WTC11 (cell line): ENCODE data around the gene P2RY6. TPM values are rescaled to one million over a fixed set of nuclear protein-coding genes. Genes with fewer than 3 reads are reported as not detected.

Experiments
- ATAC-seq: fragments of 200-7000 bp; cut with Tn5 transposase; 2 replicates; pipeline ENCODE4 v1.10.0; 2021; ENCODE audit warnings: mild to moderate bottlenecking, moderate library complexity
- CTCF ChIA-PET: fragments of 300-600 bp; sonication (Branson Sonifier 250); formaldehyde crosslinking; loops from one replicate; lab custom pipeline; 2021; ENCODE audit warnings: antibody characterized with exemption; lab: Charles Lee
- POLR2A ChIA-PET: fragments of 350-600 bp; sonication (Branson Sonifier 250); formaldehyde crosslinking; loops from one replicate; lab custom pipeline; 2021; ENCODE audit warnings: antibody characterized with exemption; lab: Charles Lee
- DNase-seq: peaks from one replicate; pipeline ENCODE4 v3.0.0; 2021; ENCODE audit warnings: low spot score
- H3K27ac Mint-ChIP-seq: 2 replicates; pipeline ENCODE4 v1.8.0; 2021; ENCODE audit warnings: mixed read lengths
- H3K27me3 Mint-ChIP-seq: 2 replicates; pipeline ENCODE4 v1.8.0; 2021; ENCODE audit warnings: low read depth, mild to moderate bottlenecking, moderate library complexity, mixed read lengths
- H3K36me3 Mint-ChIP-seq: 2 replicates; pipeline ENCODE4 v1.8.0; 2021; ENCODE audit warnings: mixed read lengths
- H3K4me1 Mint-ChIP-seq: 2 replicates; pipeline ENCODE4 v1.8.0; 2022; ENCODE audit warnings: mixed read lengths
- H3K4me3 Mint-ChIP-seq: 2 replicates; pipeline ENCODE4 v1.8.0; 2021; ENCODE audit warnings: mild to moderate bottlenecking, moderate library complexity, mixed read lengths
- H3K9me3 Mint-ChIP-seq: 2 replicates; pipeline ENCODE4 v1.8.0; 2021; ENCODE audit warnings: mixed read lengths
- ARID4B ChIP-seq: sonication (generic); formaldehyde crosslinking; IDR thresholded peaks from 2 replicates; pipeline ENCODE4 v1.8.0; 2023; ENCODE audit warnings: missing genetic modification reagents, mild to moderate bottlenecking, borderline replicate concordance
- ATF2 ChIP-seq: sonication (generic); formaldehyde crosslinking; IDR thresholded peaks from 2 replicates; pipeline ENCODE4 v1.8.1; 2022; ENCODE audit warnings: low read depth, missing genetic modification reagents, borderline replicate concordance
- CBFB ChIP-seq: sonication (generic); formaldehyde crosslinking; IDR thresholded peaks from 2 replicates; pipeline ENCODE4 v1.8.1; 2022; ENCODE audit warnings: mild to moderate bottlenecking, low read depth, missing genetic modification reagents
- CDX4 ChIP-seq: fragments of 250-450 bp; sonication (Bioruptor Pico); IDR thresholded peaks from 2 replicates; pipeline ENCODE4 v1.9.0; 2021; ENCODE audit warnings: moderate library complexity, mild to moderate bottlenecking, inconsistent platforms, borderline replicate concordance
- E2F1 ChIP-seq: sonication (generic); formaldehyde crosslinking; IDR thresholded peaks from 2 replicates; pipeline ENCODE4 v1.8.0; 2022; ENCODE audit warnings: mild to moderate bottlenecking, missing genetic modification reagents
- ELF4 ChIP-seq: sonication (generic); formaldehyde crosslinking; IDR thresholded peaks from 2 replicates; pipeline ENCODE4 v1.8.1; 2022; ENCODE audit warnings: low read depth, mild to moderate bottlenecking, moderate library complexity, missing genetic modification reagents
- EMX1 ChIP-seq: fragments of 250-450 bp; sonication (Bioruptor Pico); IDR thresholded peaks from 2 replicates; pipeline ENCODE4 v1.8.0; 2021; ENCODE audit warnings: mild to moderate bottlenecking
- FOXJ3 ChIP-seq: sonication (generic); formaldehyde crosslinking; IDR thresholded peaks from 2 replicates; pipeline ENCODE4 v1.9.0; 2021; ENCODE audit warnings: missing genetic modification reagents, mild to moderate bottlenecking, borderline replicate concordance
- GTF2I ChIP-seq: fragments of 250-450 bp; sonication (Bioruptor Pico); conservative IDR thresholded peaks from 2 replicates; pipeline ENCODE4 v1.4.0; 2021; ENCODE audit warnings: mild to moderate bottlenecking
- IRF2 ChIP-seq: sonication (generic); formaldehyde crosslinking; IDR thresholded peaks from 2 replicates; pipeline ENCODE4 v1.8.0; 2022; ENCODE audit warnings: low read depth, missing genetic modification reagents, borderline replicate concordance
- MAX ChIP-seq: sonication (generic); formaldehyde crosslinking; IDR thresholded peaks from 2 replicates; pipeline ENCODE4 v1.8.0; 2022; ENCODE audit warnings: mild to moderate bottlenecking, missing genetic modification reagents
- NFYB ChIP-seq: sonication (generic); formaldehyde crosslinking; conservative IDR thresholded peaks from 2 replicates; pipeline ENCODE4 v1.8.0; 2022; ENCODE audit warnings: low read depth, missing genetic modification reagents
- NR3C1 ChIP-seq: sonication (generic); formaldehyde crosslinking; conservative IDR thresholded peaks from 2 replicates; pipeline ENCODE4 v1.8.1; 2023; ENCODE audit warnings: low read depth, mild to moderate bottlenecking, missing genetic modification reagents
- USF2 ChIP-seq: sonication (generic); formaldehyde crosslinking; IDR thresholded peaks from 2 replicates; pipeline ENCODE4 v1.8.1; 2023; ENCODE audit warnings: mild to moderate bottlenecking, missing genetic modification reagents, moderate library complexity
- ZNF138 ChIP-seq: sonication (generic); formaldehyde crosslinking; conservative IDR thresholded peaks from 2 replicates; pipeline ENCODE4 v1.8.1; 2022; ENCODE audit warnings: mild to moderate bottlenecking, moderate library complexity, missing genetic modification reagents
- ZNF263 ChIP-seq: sonication (generic); formaldehyde crosslinking; IDR thresholded peaks from 2 replicates; pipeline ENCODE4 v1.8.1; 2022; ENCODE audit warnings: low read depth, mild to moderate bottlenecking, moderate library complexity, missing genetic modification reagents
- ZNF423 ChIP-seq: fragments of 250-450 bp; sonication (Bioruptor Pico); IDR thresholded peaks from 2 replicates; pipeline ENCODE4 v2.1.2; 2022; ENCODE audit warnings: mild to moderate bottlenecking, moderate library complexity
- ZNF512 ChIP-seq: sonication (generic); formaldehyde crosslinking; IDR thresholded peaks from 2 replicates; pipeline ENCODE4 v1.8.1; 2022; ENCODE audit warnings: missing genetic modification reagents, borderline replicate concordance
- total RNA-seq: library from RNA; stranded (reverse); gene quantifications from 3 replicates; pipeline ENCODE4 v1.2.3, GENCODE V29; 2021

The P2RY6 gene
- total RNA-seq, 1 experiment from 2014 or later: not detected

- no peak for TF ChIP-seq USF2
- TF ChIP-seq, all 79 proteins: peak for 0
Observed at GRCh38 chr11:73284106-73284505, 12.0 kb downstream of the P2RY6 start (continued).

GRCh38 chr11:73285721-73286120 lies 13.6 kb downstream of the P2RY6 start:
- Mint-ChIP-seq H3K36me3 (no peaks in the 10 kb centered on the region), H3K4me3 (no peak overlapping the region), H3K9me3 (no peaks in the 10 kb centered on the region), H3K27ac (no peak overlapping the region), H3K4me1 (peaks cover 5% of the 10 kb centered on the region), H3K27me3 (no peaks in the 10 kb centered on the region; the same call in none of the 2 replicates)
- DNase-seq (no peak), ATAC-seq (no peak)
- TF ChIP-seq ZNF512 (CRISPR knock-in tag): no peak
- no peak for TF ChIP-seq ZNF263 (CRISPR knock-in tag)
- TF ChIP-seq EMX1 (CRISPR knock-in tag): no peak
- no peak for TF ChIP-seq IRF2
- TF ChIP-seq NR3C1: no peak
- TF ChIP-seq ZNF423: no peak
- TF ChIP-seq MAX (CRISPR knock-in tag): no peak
- no peak for TF ChIP-seq FOXJ3
- no peak for TF ChIP-seq GTF2I (CRISPR knock-in tag)
- TF ChIP-seq ELF4 (CRISPR knock-in tag): no peak
- no peak for TF ChIP-seq CDX4 (CRISPR knock-in tag)
- no peak for TF ChIP-seq CBFB (CRISPR knock-in tag)
- no peak for TF ChIP-seq ATF2 (CRISPR knock-in tag)
- no peak for TF ChIP-seq ZNF138 (CRISPR knock-in tag)
- TF ChIP-seq ARID4B: no peak
- TF ChIP-seq NFYB (CRISPR knock-in tag): no peak
- TF ChIP-seq E2F1 (CRISPR knock-in tag): no peak
- CTCF ChIA-PET: interaction anchor here (0.8 to 5.2 kb wide), 7 partner anchors 9 to 86 kb away, joined by 3 to 41 read pairs (median 4); no protein-coding TSS in a partner anchor
- POLR2A ChIA-PET: no interaction called here
